Measurements from ENCODE around the gene RMND5B. TPM values are rescaled to one million over a fixed set of nuclear protein-coding genes. Genes with fewer than 3 reads are reported as not detected.
A peak's percentile ranks its signal among the peaks of the same experiment; 100 is the strongest.

Gene RMND5B
- total and polyA plus RNA-seq, 8 donors, result 28.9 to 41.5 (median 30.3) TPM

DNA sequence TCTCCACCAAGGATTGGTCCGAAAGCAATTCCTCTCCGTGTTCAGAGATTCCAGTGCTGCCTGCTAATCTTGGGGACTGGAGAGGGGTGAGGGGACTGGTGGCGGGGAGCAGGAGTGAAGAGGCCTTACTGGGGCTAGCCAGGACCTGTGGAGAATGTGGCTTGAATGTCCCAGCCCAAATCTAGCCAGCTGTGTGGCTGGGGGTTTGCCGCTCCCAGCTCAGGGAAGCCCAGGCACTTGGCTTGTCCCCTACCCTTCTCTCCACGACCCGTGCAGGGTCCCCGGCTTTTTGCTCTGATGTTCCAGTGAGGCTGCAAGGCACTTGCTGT, 15.0 kb upstream of the RMND5B start:
- Histone ChIP-seq H3K27ac (peak overlapping the region in 1 of 2 donors; percentile 40), H3K36me3 (no peaks in the 10 kb centered on the region), H3K4me3 (peak overlapping the region in 1 of 2 donors; percentile 56), H3K27me3 (peaks cover 17 to 77% of the 10 kb centered on the region in 2 donors), H3K4me1 (peaks cover 6 to 60% of the 10 kb centered on the region in 2 donors), H3K9me3 (no peaks in the 10 kb centered on the region)
- DNase-seq (no peak), ATAC-seq (no peak)
- intact Hi-C loops (cut with DNase I), result no loop called here
- TF ChIP-seq, protein P1, sequence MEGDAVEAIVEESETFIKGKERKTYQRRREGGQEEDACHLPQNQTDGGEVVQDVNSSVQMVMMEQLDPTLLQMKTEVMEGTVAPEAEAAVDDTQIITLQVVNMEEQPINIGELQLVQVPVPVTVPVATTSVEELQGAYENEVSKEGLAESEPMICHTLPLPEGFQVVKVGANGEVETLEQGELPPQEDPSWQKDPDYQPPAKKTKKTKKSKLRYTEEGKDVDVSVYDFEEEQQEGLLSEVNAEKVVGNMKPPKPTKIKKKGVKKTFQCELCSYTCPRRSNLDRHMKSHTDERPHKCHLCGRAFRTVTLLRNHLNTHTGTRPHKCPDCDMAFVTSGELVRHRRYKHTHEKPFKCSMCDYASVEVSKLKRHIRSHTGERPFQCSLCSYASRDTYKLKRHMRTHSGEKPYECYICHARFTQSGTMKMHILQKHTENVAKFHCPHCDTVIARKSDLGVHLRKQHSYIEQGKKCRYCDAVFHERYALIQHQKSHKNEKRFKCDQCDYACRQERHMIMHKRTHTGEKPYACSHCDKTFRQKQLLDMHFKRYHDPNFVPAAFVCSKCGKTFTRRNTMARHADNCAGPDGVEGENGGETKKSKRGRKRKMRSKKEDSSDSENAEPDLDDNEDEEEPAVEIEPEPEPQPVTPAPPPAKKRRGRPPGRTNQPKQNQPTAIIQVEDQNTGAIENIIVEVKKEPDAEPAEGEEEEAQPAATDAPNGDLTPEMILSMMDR (IDR thresholded peaks at IDR 0.05), result no peak

GRCh38 chr5:178116143-178116885, 14.5 kb upstream of the RMND5B start:
- TF ChIP-seq, protein P1 (IDR thresholded peaks at IDR 0.05), result no peak
- intact Hi-C loops (cut with DNase I), result no loop called here
- peak overlapping the region in 1 of 2 donors; percentile 56 for H3K4me3 ChIP-seq
- H3K36me3 ChIP-seq, result no peaks in the 10 kb centered on the region
- DNase-seq, result peak in 1 of 4 donors; percentile 52
- peak overlapping the region in 1 of 2 donors; percentile 40 for H3K27ac ChIP-seq
- no peaks in the 10 kb centered on the region for H3K9me3 ChIP-seq
- peaks cover 8 to 66% of the 10 kb centered on the region in 2 donors for H3K4me1 ChIP-seq
- H3K27me3 ChIP-seq, result peaks cover 17 to 72% of the 10 kb centered on the region in 2 donors
- no peak for ATAC-seq

DNA sequence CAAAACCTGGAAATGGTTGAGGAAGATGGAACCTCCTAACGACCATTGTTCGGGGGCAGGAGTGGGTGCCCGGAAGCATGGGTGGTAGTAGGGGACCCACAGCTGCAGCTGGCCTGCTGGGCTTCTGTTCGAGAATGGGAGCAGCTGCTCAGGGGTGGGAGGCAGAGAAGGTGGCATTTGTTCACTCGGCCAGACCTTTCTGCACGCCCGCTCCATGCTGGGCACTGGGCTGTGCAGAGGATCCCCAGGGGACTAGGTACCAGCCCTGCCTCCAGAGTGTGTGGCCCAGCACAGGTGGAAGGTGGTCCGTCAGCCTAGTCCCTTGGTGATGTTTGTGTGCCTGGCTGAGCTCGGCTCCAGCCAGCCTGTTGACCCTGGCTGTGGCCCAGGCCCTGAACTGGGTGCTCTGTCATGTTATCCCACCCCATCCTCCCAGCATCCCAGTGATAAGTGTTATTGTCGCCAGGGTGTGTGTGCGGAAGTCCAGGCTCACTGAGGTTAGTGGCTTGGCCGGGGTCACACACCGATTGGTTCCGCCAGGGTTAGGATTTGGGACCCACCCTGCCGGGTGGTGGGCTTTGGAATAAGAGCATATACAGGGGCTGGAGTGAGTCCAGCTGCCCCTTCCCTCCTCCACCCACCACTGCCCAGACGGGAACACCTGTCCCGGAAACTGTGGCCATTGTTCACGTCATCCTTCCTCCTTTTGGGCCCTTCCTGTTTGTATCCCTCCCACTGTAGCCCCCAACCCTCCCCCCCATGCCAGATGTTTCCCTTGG, 12.7 kb upstream of the RMND5B start:
- H3K4me3 ChIP-seq, result no peak overlapping the region
- TF ChIP-seq, protein P1 (IDR thresholded peaks at IDR 0.05), result no peak
- no peak for ATAC-seq

DNA sequence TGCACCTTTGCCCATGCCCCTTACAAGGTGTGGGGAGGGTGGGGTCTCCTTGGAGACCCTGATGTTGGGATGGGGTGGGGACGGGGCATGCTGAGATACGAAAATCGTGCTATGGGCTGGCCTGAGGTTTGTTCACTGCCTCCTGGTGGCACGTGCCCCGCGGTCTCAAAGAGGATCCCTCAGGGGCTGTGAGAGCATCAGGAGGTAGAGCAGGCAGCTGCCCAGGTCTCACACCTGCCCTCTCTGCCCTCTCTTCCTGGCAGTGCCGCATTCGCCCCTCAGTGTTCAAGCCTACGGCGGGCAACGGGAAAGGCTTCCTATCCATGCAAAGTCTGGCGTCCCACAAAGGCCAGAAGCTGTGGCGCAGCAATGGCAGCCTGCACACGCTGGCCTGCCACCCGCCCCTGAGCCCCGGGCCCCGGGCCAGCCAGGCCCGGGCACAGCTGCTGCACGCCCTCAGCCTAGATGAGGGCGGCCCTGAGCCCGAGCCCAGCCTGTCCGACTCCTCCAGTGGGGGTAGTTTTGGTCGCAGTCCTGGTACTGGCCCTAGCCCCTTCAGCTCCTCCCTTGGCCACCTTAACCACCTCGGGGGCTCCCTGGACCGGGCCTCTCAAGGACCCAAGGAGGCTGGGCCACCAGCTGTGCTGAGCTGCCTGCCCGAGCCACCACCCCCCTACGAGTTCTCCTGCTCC, 10.8 kb upstream of the RMND5B start:
- TF ChIP-seq, protein P1 (IDR thresholded peaks at IDR 0.05), result no peak
- DNase-seq, result no peak
- no peak for ATAC-seq
- Histone ChIP-seq H3K4me1 (peaks cover 3 to 53% of the 10 kb centered on the region in 2 donors), H3K27ac (peak overlapping the region in 1 of 2 donors; percentile 33), H3K4me3 (no peak overlapping the region), H3K36me3 (peaks cover 0 to 9% of the 10 kb centered on the region in 2 donors), H3K9me3 (no peaks in the 10 kb centered on the region), H3K27me3 (peaks cover 3 to 44% of the 10 kb centered on the region in 2 donors)
- intact Hi-C loops (cut with DNase I), result no loop called here

More for the DNA sequence above, 12.7 kb upstream of the RMND5B start:
- H3K9me3 ChIP-seq, result no peaks in the 10 kb centered on the region
- peaks cover 8 to 69% of the 10 kb centered on the region in 2 donors for H3K4me1 ChIP-seq
- intact Hi-C loops (cut with DNase I), result no loop called here
- peak overlapping the region in 1 of 2 donors; percentile 53 for H3K27ac ChIP-seq
- peaks cover 0 to 9% of the 10 kb centered on the region in 2 donors for H3K36me3 ChIP-seq
- DNase-seq, result peak in 1 of 4 donors; percentile 36
- H3K27me3 ChIP-seq, result peaks cover 17 to 63% of the 10 kb centered on the region in 2 donors
